GM18951 (cell line): Measurements from ENCODE around the gene CORO7.

Source experiments
- POLR2A ChIP-seq: IDR thresholded peaks from 4 replicates; pipeline ENCODE4 v1.6.1; 2011; ENCODE audit warnings: mild to moderate bottlenecking; ENCODE audit not compliant: insufficient read length, insufficient read depth; ENCODE audit errors: extremely low read depth
- in situ Hi-C: fragments of 300-500 bp; cut with MboI; formaldehyde crosslinking; loops from one replicate; pipeline ENCODE4 v1.12.0; 2022; ENCODE audit warnings: low sequenced_read_pairs, mixed read lengths, inconsistent platforms; ENCODE audit not compliant: unreplicated experiment

CORO7 gene

GRCh38 chr16:4342866-4343744 lies 73.3 kb downstream of the CORO7 start:
- no peak for TF ChIP-seq POLR2A
- in situ Hi-C loops, result no loop called here

- in situ Hi-C loops, result no loop called here
- TF ChIP-seq POLR2A, result no peak
Observed at GRCh38 chr16:4341250-4341649, 75.1 kb downstream of the CORO7 start.

GRCh38 chr16:4340443-4340842 lies 76.0 kb downstream of the CORO7 start:
- no peak for TF ChIP-seq POLR2A
- in situ Hi-C loops, result no loop called here

GRCh38 chr16:4339909-4340308 lies 76.5 kb downstream of the CORO7 start:
- TF ChIP-seq POLR2A, result no peak
- in situ Hi-C loops, result no loop called here

- in situ Hi-C loops, result no loop called here
- TF ChIP-seq POLR2A, result no peak
Observed at GRCh38 chr16:4339455-4339854, 76.9 kb downstream of the CORO7 start.

- in situ Hi-C loops, result no loop called here
- TF ChIP-seq POLR2A, result no peak
Observed at GRCh38 chr16:4338712-4339299, 77.6 kb downstream of the CORO7 start.

GRCh38 chr16:4338125-4338582 lies 78.2 kb downstream of the CORO7 start:
- in situ Hi-C loops, result no loop called here
- TF ChIP-seq POLR2A, result no peak

GRCh38 chr16:4337540-4338088 lies 78.8 kb downstream of the CORO7 start:
- no peak for TF ChIP-seq POLR2A
- in situ Hi-C loops, result no loop called here

- in situ Hi-C loops, result no loop called here
- no peak for TF ChIP-seq POLR2A
Observed at GRCh38 chr16:4336701-4337539, 79.5 kb downstream of the CORO7 start.

GRCh38 chr16:4334724-4335495 lies 81.5 kb downstream of the CORO7 start:
- TF ChIP-seq POLR2A, result no peak
- in situ Hi-C loops, result loop anchor here (5.0 kb wide), 1 partner anchor 48 kb away; no protein-coding TSS in a partner anchor

GRCh38 chr16:4333714-4334113 lies 82.7 kb downstream of the CORO7 start:
- in situ Hi-C loops, result loop anchor here (5.0 kb wide), 1 partner anchor 46 kb away; no protein-coding TSS in a partner anchor

- in situ Hi-C loops, result loop anchor here (5.0 kb wide), 1 partner anchor 46 kb away; no protein-coding TSS in a partner anchor
- TF ChIP-seq POLR2A, result no peak
Observed at GRCh38 chr16:4333308-4333638, 83.1 kb downstream of the CORO7 start.
